SK-N-MC (cell line): ENCODE measurements around the gene IFT25.

Source experiments
- EZH2 ChIP-seq: fragments of 200-600 bp; sonication (generic); IDR thresholded peaks from one replicate; pipeline ENCODE4 v1.6.1; 2017; ENCODE audit warnings: antibody characterized with exemption
- POLR2AphosphoS5 ChIP-seq: IDR thresholded peaks from 2 replicates; pipeline ENCODE4 v1.6.1; 2012; ENCODE audit warnings: mild to moderate bottlenecking, low read depth, low read length, borderline replicate concordance

GRCh38 chr1:53934170-53934765 is 11.2 kb downstream of the IFT25 start:
- TF ChIP-seq POLR2AphosphoS5 (no peak), EZH2 (no peak)
